Tibial nerve (tissue), 4 donors: ENCODE results near the gene TMEM178B.

Source experiments
- EP300 ChIP-seq, 2 donors: sonication (generic); formaldehyde crosslinking; IDR thresholded peaks; one replicate each; pipeline ENCODE4 v1.6.1; 2017; ENCODE audit warnings: antibody characterized with exemption in 2 of 2, mild to moderate bottlenecking in 1 of 2
- POLR2A ChIP-seq, 2 donors: fragments of 450-650 bp; IDR thresholded peaks; one replicate each; pipeline ENCODE4 v1.6.1; 2017; ENCODE audit warnings: antibody characterized with exemption in 2 of 2, mild to moderate bottlenecking in 2 of 2, moderate library complexity in 2 of 2
- TF ChIP-seq, protein P1 (sequence below), 5 experiments: fragments of 200-600 bp in 3 of 5; fragments of 450-650 bp in 2 of 5; sonication (generic) in 3 of 5; IDR thresholded peaks; one replicate each; pipeline ENCODE4 v1.5.1; 2016 to 2019; ENCODE audit warnings: antibody characterized with exemption in 5 of 5, mild to moderate bottlenecking in 3 of 5, moderate library complexity in 2 of 5

GRCh38 chr7:141451232-141451631, 377.4 kb downstream of the TMEM178B start:
- TF ChIP-seq POLR2A (IDR thresholded peaks at IDR 0.05) (no peak), EP300 (IDR thresholded peaks at IDR 0.05) (no peak)
- TF ChIP-seq, protein P1, sequence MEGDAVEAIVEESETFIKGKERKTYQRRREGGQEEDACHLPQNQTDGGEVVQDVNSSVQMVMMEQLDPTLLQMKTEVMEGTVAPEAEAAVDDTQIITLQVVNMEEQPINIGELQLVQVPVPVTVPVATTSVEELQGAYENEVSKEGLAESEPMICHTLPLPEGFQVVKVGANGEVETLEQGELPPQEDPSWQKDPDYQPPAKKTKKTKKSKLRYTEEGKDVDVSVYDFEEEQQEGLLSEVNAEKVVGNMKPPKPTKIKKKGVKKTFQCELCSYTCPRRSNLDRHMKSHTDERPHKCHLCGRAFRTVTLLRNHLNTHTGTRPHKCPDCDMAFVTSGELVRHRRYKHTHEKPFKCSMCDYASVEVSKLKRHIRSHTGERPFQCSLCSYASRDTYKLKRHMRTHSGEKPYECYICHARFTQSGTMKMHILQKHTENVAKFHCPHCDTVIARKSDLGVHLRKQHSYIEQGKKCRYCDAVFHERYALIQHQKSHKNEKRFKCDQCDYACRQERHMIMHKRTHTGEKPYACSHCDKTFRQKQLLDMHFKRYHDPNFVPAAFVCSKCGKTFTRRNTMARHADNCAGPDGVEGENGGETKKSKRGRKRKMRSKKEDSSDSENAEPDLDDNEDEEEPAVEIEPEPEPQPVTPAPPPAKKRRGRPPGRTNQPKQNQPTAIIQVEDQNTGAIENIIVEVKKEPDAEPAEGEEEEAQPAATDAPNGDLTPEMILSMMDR (IDR thresholded peaks at IDR 0.05): no peak
